ENCODE data around the gene UAP1L1.

DNA sequence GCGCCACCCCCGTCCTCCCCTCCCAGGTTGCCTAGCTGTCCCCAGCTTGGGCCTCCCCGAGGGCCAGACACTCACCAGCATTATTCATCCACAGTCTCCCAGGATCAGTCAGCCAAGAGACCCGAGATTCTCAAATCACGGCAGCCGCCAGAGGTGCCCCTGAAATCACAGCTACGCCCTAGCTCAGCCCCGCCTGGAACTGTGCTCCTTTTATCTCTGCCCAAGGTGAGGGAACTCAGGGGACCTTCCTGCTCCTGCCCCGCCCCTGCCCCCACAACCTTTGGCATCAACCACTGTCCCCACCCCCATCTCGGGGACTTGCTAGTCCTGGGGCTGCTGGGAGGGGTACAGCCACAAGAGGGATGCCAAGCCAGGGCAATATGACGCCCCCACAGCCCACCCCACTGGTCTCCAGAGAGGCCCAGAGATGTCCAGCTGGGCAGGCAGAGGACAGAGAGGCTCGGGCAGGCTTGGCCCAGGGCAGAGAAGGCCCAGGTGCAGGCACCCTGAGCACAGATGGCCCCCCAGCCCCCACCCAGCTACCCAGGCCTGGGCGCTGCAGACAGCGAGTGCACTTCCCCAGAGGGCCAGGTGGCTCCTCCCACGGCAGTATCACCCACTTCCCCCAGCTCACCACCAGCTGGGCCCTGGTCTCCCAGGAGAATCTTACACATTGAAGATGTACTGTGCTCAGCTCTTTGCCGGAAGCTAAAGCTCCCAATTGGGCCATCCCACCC, 45.2 kb upstream of the UAP1L1 start, which contains the start of gene FUT7:
- no peak for TF ChIP-seq EZH2phosphoT487 (IDR thresholded peaks at IDR 0.05; ENCODE audit: low read depth, severe bottlenecking, unreplicated experiment)
- no peak for TF ChIP-seq CTCF (IDR thresholded peaks at IDR 0.05; ENCODE audit: poor library complexity)
- TF ChIP-seq EZH2 (IDR thresholded peaks at IDR 0.05; ENCODE audit: borderline replicate concordance): no peak

All from hepatocyte (in vitro differentiated cells).